ENCODE results near the gene WASHC2C. TPM values are rescaled to one million over a fixed set of nuclear protein-coding genes. Genes with fewer than 3 reads are reported as not detected.

The WASHC2C gene
- total RNA-seq, 2 experiments from 2014 or later, result 28.2 to 31.3 TPM

Other genes with a start within 250 kb of the WASHC2C start
- gene ZFAND4, start 54.5 kb upstream of the WASHC2C start, total RNA-seq, result 10 to 100 TPM; 15.7 to 21.1 TPM
- gene AGAP4, start 120.2 kb downstream of the WASHC2C start, total RNA-seq, result 10 to 100 TPM; 20.7 to 22.0 TPM
- gene TIMM23, start 245.2 kb downstream of the WASHC2C start, total RNA-seq, result 10 to 100 TPM; 56.0 to 73.9 TPM

Measured in activated CD8-positive, alpha-beta memory T cell treated with anti-CD3 and anti-CD28 coated beads, Interleukin-2, amount 10 ng/mL, durations not matched to agents 7 days and 5 days (primary cell).